Transverse colon (tissue), 4 donors: Measurements from ENCODE around the gene RPS6KL1. TPM values are rescaled to one million over a fixed set of nuclear protein-coding genes. Genes with fewer than 3 reads are reported as not detected.

ENCODE experiments used
- DNase-seq: peaks from one replicate; pipeline ENCODE4 v3.0.0-alpha.2; 2019
- H3K27ac ChIP-seq, 4 donors: fragments of 200-600 bp; sonication (generic); 2 replicates each; pipeline ENCODE4 v1.5.1; 2016 to 2018; ENCODE audit warnings: inconsistent platforms in 4 of 4
- H3K27me3 ChIP-seq: fragments of 200-600 bp; sonication (generic); 2 replicates; pipeline ENCODE4 v1.5.1; 2017; ENCODE audit warnings: inconsistent platforms
- H3K36me3 ChIP-seq, 4 donors: fragments of 200-600 bp; sonication (generic); 2 replicates each; pipeline ENCODE4 v1.5.1; 2017 to 2019; ENCODE audit warnings: inconsistent platforms in 4 of 4
- H3K4me1 ChIP-seq, 4 donors: fragments of 200-600 bp; sonication (generic); 2 replicates each; pipeline ENCODE4 v1.5.1; 2017 to 2020; ENCODE audit warnings: inconsistent platforms in 4 of 4
- H3K4me3 ChIP-seq, 4 donors: fragments of 200-600 bp; sonication (generic); 1 replicate in 1 of 4; 2 replicates in 3 of 4; pipeline versions ENCODE4 v1.5.1 to v1.6.1; 2017 to 2019; ENCODE audit warnings: inconsistent platforms in 4 of 4
- H3K9me3 ChIP-seq, 2 donors: fragments of 200-600 bp; sonication (generic); 2 replicates each; pipeline ENCODE4 v1.5.1; 2017 to 2019; ENCODE audit warnings: inconsistent platforms in 2 of 2
- EP300 ChIP-seq: sonication (generic); formaldehyde crosslinking; IDR thresholded peaks from one replicate; pipeline ENCODE4 v1.6.1; 2017; ENCODE audit warnings: antibody characterized with exemption, low read depth
- POLR2A ChIP-seq: fragments of 450-650 bp; IDR thresholded peaks from one replicate; pipeline ENCODE4 v1.6.1; 2016; ENCODE audit warnings: antibody characterized with exemption, mild to moderate bottlenecking, moderate library complexity
- POLR2AphosphoS5 ChIP-seq, 3 donors: sonication (generic); formaldehyde crosslinking; IDR thresholded peaks; one replicate each; pipeline ENCODE4 v1.6.1; 2016; ENCODE audit warnings: antibody characterized with exemption in 3 of 3
- WGBS, 2 donors: methylation state at CpG; one replicate each; pipeline ENCODE4 v1.1.5; 2018; ENCODE audit warnings: low coverage in 1 of 2; 5-methylcytosine and 5-hydroxymethylcytosine counted together
- in situ Hi-C, 4 donors: fragments of 200-750 bp; cut with MboI; loops; one replicate each; pipeline versions ENCODE4 v1.15.0 to v1.15.1; 2017; ENCODE audit warnings: low sequenced_read_pairs in 3 of 4, low pct_ligation_motif_present in 1 of 4, low pct_unique_long_range_greater_than_20kb in 1 of 4
- intact Hi-C: fragments of 100-400 bp; cut with DNase I; formaldehyde crosslinking; loops from one replicate; pipeline ENCODE4 v1.15.1; 2023; ENCODE audit warnings: low total_unique reads
- total RNA-seq, 4 donors: library from RNA; depleted of rRNA; stranded (reverse); fragments of >200 nt; gene quantifications; one replicate each; pipeline ENCODE4 v1.1.0, GENCODE V29; 2016
- TF ChIP-seq, protein P1 (sequence below), 5 experiments: fragments of 200-600 bp in 3 of 5; fragments of 450-650 bp in 2 of 5; sonication (generic) in 3 of 5; IDR thresholded peaks; 1 replicate in 2 of 5; 2 replicates in 3 of 5; pipeline ENCODE4 v1.5.1; 2016 to 2017; ENCODE audit warnings: antibody characterized with exemption in 5 of 5, inconsistent platforms in 3 of 5, mild to moderate bottlenecking in 2 of 5, moderate library complexity in 1 of 5

Gene RPS6KL1
- total RNA-seq, 4 donors from 2014 or later, result 6.4 to 54.1 (median 9.3) TPM; not detected in 1

- intact Hi-C loops (no loop called here), in situ Hi-C loops (loop anchor here in 1 of 4 donors (10.0 kb wide), 1 partner anchor 49 kb away; no protein-coding TSS in a partner anchor)
- no peak for DNase-seq
- Histone ChIP-seq H3K4me3 (no peak overlapping the region), H3K4me1 (peaks cover 0 to 14% (median 0%) of the 10 kb centered on the region in 4 donors), H3K27me3 (no peaks in the 10 kb centered on the region), H3K9me3 (no peaks in the 10 kb centered on the region), H3K36me3 (no peaks in the 10 kb centered on the region), H3K27ac (no peak overlapping the region)
- 63% methylated on average over 5 of the region's 5 CpGs; no CpG with 5 or more reads in 1 of the 2 donors for WGBS, 2 donors
- TF ChIP-seq POLR2AphosphoS5 (IDR thresholded peaks at IDR 0.05), result no peak
- TF ChIP-seq, protein P1, sequence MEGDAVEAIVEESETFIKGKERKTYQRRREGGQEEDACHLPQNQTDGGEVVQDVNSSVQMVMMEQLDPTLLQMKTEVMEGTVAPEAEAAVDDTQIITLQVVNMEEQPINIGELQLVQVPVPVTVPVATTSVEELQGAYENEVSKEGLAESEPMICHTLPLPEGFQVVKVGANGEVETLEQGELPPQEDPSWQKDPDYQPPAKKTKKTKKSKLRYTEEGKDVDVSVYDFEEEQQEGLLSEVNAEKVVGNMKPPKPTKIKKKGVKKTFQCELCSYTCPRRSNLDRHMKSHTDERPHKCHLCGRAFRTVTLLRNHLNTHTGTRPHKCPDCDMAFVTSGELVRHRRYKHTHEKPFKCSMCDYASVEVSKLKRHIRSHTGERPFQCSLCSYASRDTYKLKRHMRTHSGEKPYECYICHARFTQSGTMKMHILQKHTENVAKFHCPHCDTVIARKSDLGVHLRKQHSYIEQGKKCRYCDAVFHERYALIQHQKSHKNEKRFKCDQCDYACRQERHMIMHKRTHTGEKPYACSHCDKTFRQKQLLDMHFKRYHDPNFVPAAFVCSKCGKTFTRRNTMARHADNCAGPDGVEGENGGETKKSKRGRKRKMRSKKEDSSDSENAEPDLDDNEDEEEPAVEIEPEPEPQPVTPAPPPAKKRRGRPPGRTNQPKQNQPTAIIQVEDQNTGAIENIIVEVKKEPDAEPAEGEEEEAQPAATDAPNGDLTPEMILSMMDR (IDR thresholded peaks at IDR 0.05), result no peak
- TF ChIP-seq EP300, result no peak
- TF ChIP-seq POLR2A, result no peak
Measured at GRCh38 chr14:74913393-74913910, 9.6 kb downstream of the RPS6KL1 start.

DNA sequence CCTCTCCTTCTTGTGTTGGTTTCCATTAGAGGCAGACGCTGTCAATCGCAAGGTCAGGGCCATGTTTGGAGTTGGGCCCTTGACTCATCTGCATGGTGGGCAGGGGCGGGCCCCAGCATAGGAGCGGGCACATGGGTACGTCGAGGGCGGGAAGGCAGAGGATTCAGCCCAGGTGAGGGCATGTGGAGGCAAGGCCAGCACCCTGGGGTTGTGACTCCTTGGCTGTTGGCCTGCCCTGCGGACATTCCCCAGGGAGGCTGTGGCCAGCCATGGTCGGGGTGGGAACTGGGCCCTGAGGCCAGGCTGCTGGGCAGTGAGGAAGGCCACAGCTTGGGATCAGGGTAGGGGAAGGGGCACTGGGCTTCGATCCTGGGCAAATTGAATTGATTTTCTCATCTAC is 10.3 kb downstream of the RPS6KL1 start:
- Histone ChIP-seq H3K27ac (no peak overlapping the region), H3K36me3 (no peaks in the 10 kb centered on the region), H3K4me1 (peaks cover under 1 to 12% (median 3%) of the 10 kb centered on the region in 4 donors), H3K9me3 (no peaks in the 10 kb centered on the region), H3K27me3 (no peaks in the 10 kb centered on the region), H3K4me3 (no peak overlapping the region)
- DNase-seq, result no peak
- WGBS, 2 donors, result 97 to 100% methylated on average over 1 to 10 of the region's 10 CpGs
- TF ChIP-seq, protein P1 (IDR thresholded peaks at IDR 0.05), result no peak
- TF ChIP-seq POLR2A (no peak), POLR2AphosphoS5 (IDR thresholded peaks at IDR 0.05) (no peak), EP300 (no peak)
- intact Hi-C loops, result no loop called here
- in situ Hi-C loops, result loop anchor here in 1 of 4 donors (10.0 kb wide), 1 partner anchor 48 kb away; no protein-coding TSS in a partner anchor

DNA sequence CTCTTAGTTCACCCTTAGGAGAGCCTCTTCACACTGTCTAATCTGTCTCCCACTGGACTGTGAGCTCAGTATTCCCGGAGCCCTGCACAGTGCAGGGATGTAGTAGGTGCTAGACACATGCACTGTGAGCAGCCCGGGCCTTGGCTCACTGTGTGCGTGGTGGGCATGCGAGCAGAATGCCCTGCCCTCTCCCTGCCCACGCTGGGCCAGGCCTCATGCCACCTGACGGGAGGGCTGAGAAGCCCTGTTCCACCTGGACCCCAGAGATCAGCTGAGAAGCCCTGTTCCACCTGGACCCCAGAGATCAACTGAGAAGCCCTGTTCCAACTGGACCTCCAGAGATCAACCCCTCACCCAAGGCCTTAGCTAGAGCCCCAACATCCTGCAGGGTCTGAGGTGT is 10.9 kb downstream of the RPS6KL1 start:
- DNase-seq, result no peak
- intact Hi-C loops, result no loop called here
- H3K36me3 ChIP-seq, result no peaks in the 10 kb centered on the region
- WGBS, 2 donors, result 100% methylated on average over 3 of the region's 6 CpGs; no CpG with 5 or more reads in 1 of the 2 donors
- H3K27ac ChIP-seq, result no peak overlapping the region
- H3K4me3 ChIP-seq, result no peak overlapping the region
- H3K4me1 ChIP-seq, result peaks cover 6 to 14% (median 8%) of the 10 kb centered on the region in 4 donors
- no peaks in the 10 kb centered on the region for H3K9me3 ChIP-seq
- TF ChIP-seq EP300 (no peak), POLR2AphosphoS5 (IDR thresholded peaks at IDR 0.05) (no peak), POLR2A (no peak)
- TF ChIP-seq, protein P1 (IDR thresholded peaks at IDR 0.05), result no peak
- H3K27me3 ChIP-seq, result no peaks in the 10 kb centered on the region
- in situ Hi-C loops, result loop anchor here in 1 of 4 donors (10.0 kb wide), 1 partner anchor 47 kb away; no protein-coding TSS in a partner anchor

DNA sequence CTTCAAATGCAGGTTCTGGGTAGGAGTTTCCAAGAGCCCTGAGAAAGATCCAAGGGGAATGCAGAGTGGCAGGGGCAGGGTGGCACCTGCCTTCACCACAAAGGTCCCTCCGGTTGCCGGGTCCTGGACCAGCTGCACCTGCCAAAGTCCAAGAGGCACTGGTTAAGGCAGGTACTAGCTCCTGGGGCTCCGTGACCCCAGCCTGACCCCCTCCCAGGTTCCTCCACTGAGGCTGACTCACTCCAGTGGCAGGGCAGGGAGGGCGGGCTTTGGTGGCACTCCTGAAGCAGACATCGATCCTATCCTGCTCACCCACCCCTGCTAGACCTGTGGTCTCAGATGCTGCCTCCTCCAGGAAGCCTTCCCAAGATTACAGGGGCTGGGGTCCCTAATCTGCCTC is 11.4 kb downstream of the RPS6KL1 start:
- no peak for DNase-seq
- peaks cover 6 to 12% (median 9%) of the 10 kb centered on the region in 4 donors for H3K4me1 ChIP-seq
- no peaks in the 10 kb centered on the region for H3K9me3 ChIP-seq
- H3K36me3 ChIP-seq, result no peaks in the 10 kb centered on the region
- H3K27me3 ChIP-seq, result no peaks in the 10 kb centered on the region
- H3K27ac ChIP-seq, result no peak overlapping the region
- TF ChIP-seq, protein P1 (IDR thresholded peaks at IDR 0.05), result no peak
- TF ChIP-seq POLR2A (no peak), POLR2AphosphoS5 (IDR thresholded peaks at IDR 0.05) (no peak), EP300 (no peak)
- in situ Hi-C loops (loop anchor here in 1 of 4 donors (10.0 kb wide), 1 partner anchor 47 kb away; no protein-coding TSS in a partner anchor), intact Hi-C loops (no loop called here)
- no peak overlapping the region for H3K4me3 ChIP-seq
- WGBS, 2 donors, result 78% methylated on average over 5 of the region's 5 CpGs; no CpG with 5 or more reads in 1 of the 2 donors
